ENCODE measurements around the gene BCL2L11. TPM values are rescaled to one million over a fixed set of nuclear protein-coding genes. Genes with fewer than 3 reads are reported as not detected.
A peak's percentile ranks its signal among the peaks of the same experiment; 100 is the strongest.

BCL2L11 gene
- total RNA-seq, 1 experiment from 2014 or later: 2.7 TPM

GRCh38 chr2:111191877-111192276 lies 71.2 kb downstream of the BCL2L11 start:
- DNase-seq (ENCODE audit: low spot score): no peak

DNA sequence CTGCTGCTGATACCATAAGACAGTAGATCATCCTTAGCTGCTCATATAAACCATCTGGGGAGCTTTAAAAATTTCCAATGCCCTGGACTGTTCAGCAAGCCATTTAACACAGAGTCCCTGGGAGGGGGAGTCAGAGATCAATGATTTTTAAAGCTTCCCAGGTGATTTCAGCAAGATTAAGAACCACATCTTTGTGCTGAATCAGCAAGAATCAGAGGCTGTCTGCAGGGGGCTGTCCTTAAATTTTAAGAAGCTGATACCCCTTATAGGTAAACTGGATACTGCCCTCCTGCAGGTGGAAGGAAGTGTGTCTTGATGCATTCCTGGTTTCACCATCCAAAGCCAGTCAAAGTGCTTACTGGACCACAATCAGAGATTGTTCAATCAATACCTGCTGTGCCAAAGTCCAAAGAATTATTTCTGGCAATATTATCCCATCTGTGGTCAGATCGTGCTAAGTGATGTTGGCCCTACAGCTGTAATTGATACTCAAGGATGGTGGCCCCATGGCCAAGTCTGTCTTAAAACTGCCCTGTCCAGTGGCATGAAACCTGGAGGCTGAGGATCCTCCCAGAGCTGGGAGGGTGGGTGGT lies 72.2 kb downstream of the BCL2L11 start:
- DNase-seq (ENCODE audit: low spot score): no peak

DNA sequence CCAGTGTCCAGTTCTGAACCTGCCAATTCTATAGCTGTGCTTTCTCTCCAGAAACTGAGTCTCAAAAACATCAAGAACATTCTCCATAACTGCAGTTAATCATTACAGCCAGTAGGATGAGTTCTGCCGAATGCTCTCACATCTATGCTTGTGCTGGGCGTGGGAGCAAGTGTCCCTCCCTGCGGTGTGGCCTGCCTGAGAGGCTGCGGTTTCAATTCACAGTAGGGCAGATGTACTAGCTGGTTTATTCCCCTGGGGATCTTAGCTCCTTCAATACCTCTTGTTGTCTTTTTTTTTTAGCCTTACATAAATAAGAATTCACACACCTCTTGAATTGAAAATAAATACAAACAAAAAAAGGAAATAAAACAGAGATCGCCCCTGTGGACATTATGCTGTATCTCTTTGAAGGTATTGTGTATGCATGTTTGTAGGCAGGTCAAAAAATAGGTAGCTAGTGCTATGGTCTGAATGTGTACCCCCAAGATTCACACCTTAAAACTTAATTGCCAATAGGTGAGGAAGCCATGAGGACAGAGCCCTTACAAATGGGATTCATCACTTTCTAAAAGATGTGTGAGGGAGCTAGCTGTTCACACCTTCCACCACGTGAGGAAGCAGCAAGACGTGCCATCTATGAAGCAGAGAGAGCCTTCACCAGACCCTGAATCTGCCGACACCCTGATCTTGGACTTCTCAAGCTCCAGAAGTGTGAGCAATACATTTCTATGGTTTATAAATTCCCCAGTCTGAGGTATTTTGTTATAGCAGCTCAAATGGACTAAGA lies 74.3 kb downstream of the BCL2L11 start:
- no peak for DNase-seq (ENCODE audit: low spot score)

DNA sequence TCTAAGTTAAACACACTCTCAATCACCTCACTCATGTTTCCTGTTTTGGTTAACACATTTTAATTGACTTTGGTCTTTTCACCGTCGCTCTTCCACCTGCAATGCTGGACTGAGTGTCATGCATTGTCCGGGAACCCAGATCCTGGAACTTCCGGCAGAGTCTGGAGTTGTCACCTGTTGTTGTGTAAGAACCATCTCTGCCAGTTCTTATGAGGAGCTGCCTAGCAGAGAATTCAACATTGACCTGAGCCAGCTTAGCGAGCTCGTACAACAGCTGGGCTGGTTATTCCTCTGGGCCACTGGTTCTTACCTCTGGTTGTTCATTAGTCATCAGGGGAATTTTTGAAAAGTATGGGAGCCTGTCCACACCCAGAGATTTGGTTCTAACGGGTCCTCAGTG lies 75.7 kb downstream of the BCL2L11 start:
- no peak for DNase-seq (ENCODE audit: low spot score)

DNA sequence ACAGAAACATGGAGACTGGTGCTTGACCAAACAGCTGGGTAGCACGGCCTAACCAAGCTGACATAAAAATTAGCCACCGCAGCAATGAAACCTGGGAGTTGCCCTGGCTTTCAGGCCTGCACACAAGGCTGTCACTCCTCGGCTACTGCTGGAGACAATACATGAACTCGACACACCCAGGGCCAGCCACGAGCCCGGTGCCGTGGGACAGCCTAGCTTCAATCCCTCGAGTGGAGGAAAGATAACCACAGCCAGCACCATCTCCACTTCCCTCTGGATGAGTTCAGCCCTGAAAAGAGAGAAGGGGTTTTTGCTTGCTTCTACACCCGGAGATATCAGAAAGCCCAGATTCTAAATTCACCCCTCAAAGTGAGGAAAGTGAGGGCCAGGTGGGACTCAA lies 78.0 kb downstream of the BCL2L11 start:
- DNase-seq (ENCODE audit: low spot score): no peak

DNA sequence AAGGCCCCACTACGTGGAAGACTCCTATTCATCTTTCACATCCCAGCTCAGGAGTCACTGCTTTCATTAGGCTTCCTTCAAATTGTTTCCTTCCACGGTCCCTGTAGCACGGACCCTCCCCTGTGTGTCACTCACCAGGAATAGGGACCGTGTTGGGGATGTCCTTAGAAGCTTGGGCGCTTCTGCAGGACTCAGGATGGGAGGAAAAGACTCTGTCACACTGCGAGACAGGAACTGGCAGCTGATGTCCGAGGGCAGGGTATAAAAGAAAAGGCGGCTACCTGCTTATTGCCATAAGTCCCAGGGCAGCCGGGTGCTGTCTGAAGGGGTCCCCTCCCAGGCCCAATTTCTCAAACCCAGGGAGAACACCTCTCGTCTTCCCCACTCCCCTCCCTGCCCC lies 79.1 kb downstream of the BCL2L11 start:
- DNase-seq (ENCODE audit: low spot score): no peak

DNA sequence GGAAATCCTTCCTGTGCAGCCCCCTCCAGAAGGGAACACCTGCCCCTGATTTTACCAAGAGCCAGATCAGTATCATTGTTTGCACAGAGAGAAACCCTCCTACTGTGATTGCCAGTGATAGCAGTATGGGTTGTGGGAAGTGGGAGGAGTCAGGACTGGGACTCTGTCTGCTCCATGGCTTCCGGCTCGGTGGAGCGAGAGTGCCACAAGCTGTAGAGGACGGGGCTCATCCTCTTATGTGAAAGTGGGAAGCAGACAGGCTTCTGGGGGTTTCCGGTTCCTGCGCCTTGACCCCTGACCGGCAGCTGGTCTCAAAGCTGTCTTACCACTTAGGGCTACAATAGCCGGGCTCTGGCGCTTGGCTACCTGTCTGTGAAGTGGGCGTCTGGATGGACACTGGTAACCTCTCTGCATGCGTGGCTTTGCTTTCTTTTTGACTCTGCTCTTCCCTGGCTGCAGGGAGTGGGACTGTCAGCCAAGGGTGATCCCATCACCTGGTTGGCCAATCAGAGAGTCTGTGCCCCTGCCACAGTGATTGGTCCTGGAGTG lies 79.7 kb downstream of the BCL2L11 start:
- no peak for DNase-seq (ENCODE audit: low spot score)

DNA sequence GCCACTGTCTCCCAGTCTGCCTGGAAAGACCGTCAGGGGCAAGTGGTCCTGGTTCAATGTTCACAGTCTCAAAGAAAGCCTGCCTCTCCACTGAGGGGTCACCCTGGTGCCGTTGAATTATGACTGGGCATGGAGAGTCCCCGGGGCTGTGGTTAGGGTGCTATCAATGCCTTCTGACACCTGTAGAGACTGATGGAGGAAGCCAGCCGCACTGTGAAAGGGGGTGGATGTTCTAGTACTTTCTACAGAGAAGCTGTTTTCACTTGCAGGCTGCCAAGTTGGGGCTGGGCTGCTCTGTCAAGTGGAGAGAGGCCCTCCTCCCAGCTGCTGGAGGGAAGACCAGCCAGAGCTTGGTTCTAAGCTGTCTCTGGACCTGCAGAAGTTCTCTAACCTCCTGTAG lies 80.5 kb downstream of the BCL2L11 start:
- no peak for DNase-seq (ENCODE audit: low spot score)

DNA sequence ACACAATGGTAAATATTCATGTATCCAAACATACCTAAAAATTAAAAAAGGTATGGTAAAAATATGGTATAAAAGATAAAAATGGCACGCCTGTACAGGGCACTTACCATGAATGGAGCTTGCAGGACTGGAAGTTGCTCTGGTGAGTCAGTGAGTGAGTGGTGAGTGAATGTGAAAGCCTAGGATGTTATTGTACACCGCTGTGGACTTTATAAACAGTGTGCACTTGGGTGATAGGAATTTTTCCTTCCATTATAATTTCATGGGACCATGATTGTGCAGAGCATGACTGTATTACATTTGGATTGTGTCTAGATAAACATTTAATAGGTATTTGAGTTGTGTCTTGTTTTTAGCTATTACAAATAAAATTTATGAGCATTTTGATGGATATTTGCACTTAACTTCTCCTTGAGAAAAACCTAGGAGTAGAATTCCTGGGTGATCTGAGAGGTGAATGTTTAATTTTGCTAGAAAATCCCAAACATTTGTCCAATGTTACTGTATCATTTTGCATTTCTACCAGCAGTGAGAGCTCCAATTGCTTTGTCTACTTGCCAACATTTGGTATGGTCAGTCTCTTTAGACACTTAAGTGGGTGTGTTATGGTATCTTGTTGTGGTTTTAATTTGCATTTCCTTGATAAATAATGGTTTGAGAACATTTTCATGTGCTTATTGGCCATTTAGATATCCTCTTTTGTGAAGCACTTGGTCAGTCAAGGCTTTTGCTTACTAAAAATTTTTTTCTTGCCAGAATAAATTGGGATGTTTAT lies 81.7 kb downstream of the BCL2L11 start:
- peak; percentile 65 for DNase-seq (ENCODE audit: low spot score)

GRCh38 chr2:111204706-111205105 lies 84.0 kb downstream of the BCL2L11 start:
- DNase-seq (ENCODE audit: low spot score): no peak

- DNase-seq (ENCODE audit: low spot score): no peak
Measured at GRCh38 chr2:111205774-111206173, 85.1 kb downstream of the BCL2L11 start.

DNA sequence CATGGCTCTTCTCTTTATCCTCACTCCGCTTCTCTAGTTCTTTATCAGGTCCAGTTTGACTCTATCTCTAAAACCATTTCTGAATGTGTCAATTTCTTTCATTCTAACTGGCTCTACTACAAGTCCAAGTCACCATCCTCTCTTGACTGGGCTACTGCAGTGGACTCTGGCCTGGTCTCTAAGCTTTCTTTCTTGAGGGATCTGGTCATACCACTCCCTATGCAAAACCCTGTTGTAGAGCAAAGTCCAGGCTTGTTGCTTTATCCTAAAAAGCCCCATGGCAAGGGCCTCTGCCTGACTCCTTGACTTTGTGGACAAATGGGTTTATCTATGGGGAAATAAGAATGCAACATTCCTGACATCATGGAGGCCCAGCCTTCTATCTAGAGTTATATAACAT lies 87.1 kb downstream of the BCL2L11 start:
- no peak for DNase-seq (ENCODE audit: low spot score)

DNA sequence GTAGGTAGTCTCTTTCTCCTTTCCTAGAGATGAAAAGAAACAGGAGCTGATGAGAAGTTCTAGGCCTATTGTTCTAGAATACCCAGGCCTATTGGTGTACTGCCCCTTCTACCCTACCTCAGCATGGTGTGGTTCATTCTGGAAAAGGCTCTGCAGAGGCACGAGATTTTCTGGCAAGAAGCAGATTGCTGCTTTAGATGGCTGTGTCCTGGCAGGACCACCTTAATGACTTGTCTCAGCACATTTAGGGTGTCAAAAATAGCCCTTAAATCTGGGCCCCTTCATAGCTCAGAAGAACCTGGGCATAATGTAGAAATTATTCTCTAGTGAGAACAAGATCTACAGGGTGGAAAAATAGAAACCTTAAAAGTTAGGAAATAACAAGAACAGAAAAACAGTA lies 87.9 kb downstream of the BCL2L11 start:
- no peak for DNase-seq (ENCODE audit: low spot score)

DNA sequence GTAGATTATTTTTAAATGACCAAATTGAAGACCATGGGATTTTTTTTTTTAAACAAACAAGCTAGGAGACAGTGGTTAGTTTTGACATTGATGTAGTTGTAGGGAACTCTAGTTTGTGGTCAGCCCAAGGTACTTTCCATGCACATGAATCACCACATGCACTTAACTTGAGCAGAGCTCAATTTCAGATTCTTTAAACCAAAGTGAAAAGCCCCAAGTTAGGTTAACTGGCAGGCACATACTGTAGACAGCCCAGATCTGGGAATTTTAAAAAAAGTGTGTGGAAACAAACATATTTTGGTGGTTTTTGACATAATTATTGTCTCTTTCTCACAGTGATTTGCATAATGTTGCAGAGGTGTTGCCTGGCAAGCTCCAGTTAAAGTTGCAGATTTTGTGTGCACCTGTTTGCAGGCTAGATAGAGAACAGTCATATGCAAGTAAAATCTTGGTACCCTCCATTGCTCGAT lies 88.4 kb downstream of the BCL2L11 start:
- peak; percentile 69 for DNase-seq (ENCODE audit: low spot score)

GRCh38 chr2:111210036-111210435 lies 89.3 kb downstream of the BCL2L11 start:
- no peak for DNase-seq (ENCODE audit: low spot score)

- DNase-seq (ENCODE audit: low spot score): no peak
Measured at GRCh38 chr2:111213877-111214276, 93.2 kb downstream of the BCL2L11 start.

GRCh38 chr2:111216811-111217652 lies 96.3 kb downstream of the BCL2L11 start:
- DNase-seq (ENCODE audit: low spot score): no peak
